ENCODE results near the gene HIKESHI. TPM values are rescaled to one million over a fixed set of nuclear protein-coding genes. Genes with fewer than 3 reads are reported as not detected.
A peak's percentile ranks its signal among the peaks of the same experiment; 100 is the strongest.
"Not testable (repeated sequence)": the region's sequence is repeated elsewhere in the genome, so short reads cannot be mapped to it uniquely, and the experiment has no call there.

Gene HIKESHI
- total and polyA plus RNA-seq, 2 of the 8 experiments (the other 6 are each of a cell fraction or from before 2014, with no cell fraction given): 65.4 to 90.2 TPM

DNA sequence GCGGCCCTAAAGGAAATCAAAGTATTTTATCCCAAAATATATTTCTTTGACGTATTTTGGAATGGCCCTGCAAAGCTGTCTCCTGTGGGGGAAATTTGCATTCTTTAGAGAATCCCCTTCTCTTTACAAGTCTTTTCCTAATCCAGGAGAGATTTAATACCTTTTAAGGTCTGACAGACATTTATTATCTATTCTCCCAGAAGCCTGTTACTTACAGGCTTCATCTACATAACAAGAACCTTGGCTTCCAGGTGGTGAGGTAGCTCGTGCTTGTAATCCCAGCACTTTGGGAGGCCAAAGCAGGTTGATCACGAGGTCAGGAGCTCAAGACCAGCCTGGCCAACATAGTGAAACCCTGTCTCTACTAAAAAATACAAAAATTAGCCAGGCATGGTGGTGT, 55.4 kb downstream of the HIKESHI start:
- H3K4me1 ChIP-seq (replicated peaks in 1 of 4; ENCODE audit: control insufficient read depth in 3 of 4, insufficient read depth in 4 of 4, low read length in 3 of 4); H3K79me2 ChIP-seq (ENCODE audit: control insufficient read depth in 1 of 2, insufficient read depth in 2 of 2, low read length in 2 of 2); H3K4ac ChIP-seq (replicated peaks; ENCODE audit: insufficient read length, low read depth, low read length); H3K9ac ChIP-seq (replicated peaks in 1 of 4; ENCODE audit: extremely low read depth in 1 of 4, low read depth in 3 of 4, low read length in 3 of 4); H3K56ac ChIP-seq (replicated peaks; ENCODE audit: insufficient read length, low read depth, low read length); H2AFZ ChIP-seq (ENCODE audit: low read length); H3K79me1 ChIP-seq (ENCODE audit: low read depth, low read length); H4K5ac ChIP-seq (ENCODE audit: insufficient read length, low read depth, low read length); DNase-seq (ENCODE audit: low read depth in 1 of 2, low spot score in 2 of 2); H3K9me3 ChIP-seq (ENCODE audit: insufficient read depth in 2 of 2, low read depth in 1 of 2, low read length in 1 of 2); H3K23ac ChIP-seq (ENCODE audit: insufficient read length); H2BK5ac ChIP-seq (ENCODE audit: low read depth, low read length); H3K4me2 ChIP-seq (ENCODE audit: insufficient read depth in 1 of 2, low read depth in 2 of 2, low read length in 2 of 2); POLR2A ChIA-PET (ENCODE audit: partially characterized antibody); H3K4me3 ChIP-seq (ENCODE audit: extremely low read depth in 1 of 4, insufficient read depth in 2 of 4, low read depth in 3 of 4, low read length in 4 of 4); H3K36me3 ChIP-seq (ENCODE audit: control insufficient read depth in 2 of 4, insufficient read depth in 4 of 4, low read length in 3 of 4); H3K27ac ChIP-seq (ENCODE audit: low read depth, low read length); H4K20me1 ChIP-seq (replicated peaks in 1 of 2; ENCODE audit: control insufficient read depth in 1 of 2, insufficient read depth in 2 of 2, low read length in 2 of 2); H2BK15ac ChIP-seq (ENCODE audit: low read length); FAIRE-seq; H3K14ac ChIP-seq (ENCODE audit: insufficient read length); H3K18ac ChIP-seq (ENCODE audit: extremely low read depth, low read length); H2AK5ac ChIP-seq (ENCODE audit: low read depth, low read length); H3K27me3 ChIP-seq (replicated peaks in 1 of 4; ENCODE audit: control insufficient read depth in 3 of 4, extremely low read depth in 1 of 4, insufficient read depth in 3 of 4, low read length in 3 of 4); H3K23me2 ChIP-seq (ENCODE audit: low read depth, low read length); H2BK120ac ChIP-seq (replicated peaks; ENCODE audit: low read depth, low read length); H2BK12ac ChIP-seq (ENCODE audit: low read depth, low read length); H4K91ac ChIP-seq (replicated peaks; ENCODE audit: insufficient read length, low read length); H4K8ac ChIP-seq (ENCODE audit: extremely low read depth, insufficient read depth, low read length); H2BK20ac ChIP-seq (ENCODE audit: low read length): not testable (repeated sequence)
- CTCF ChIA-PET (ENCODE audit: partially characterized antibody): interaction anchor here (0.6 to 1.4 kb wide), 7 partner anchors 10 to 1455 kb away, joined by 3 to 4 read pairs (median 3); no protein-coding TSS in a partner anchor
- WGBS, 2 experiments (ENCODE audit: extremely low coverage in 1 of 2, insufficient coverage in 1 of 2, insufficient read length in 1 of 2, insufficient replicate concordance in 2 of 2, low coverage in 1 of 2, low lambda C conversion rate in 2 of 2, missing lambda C conversion rate in 1 of 2): 49% methylated on average over 4 of the region's 4 CpGs; no CpG with 5 or more reads in 1 of the 2 experiments
- peak; percentile 69; the same call in 1 of the 2 replicates for TF ChIP-seq SRF (IDR thresholded peaks at IDR 0.05; ENCODE audit: low read depth, low read length)
- TF ChIP-seq, protein P1, sequence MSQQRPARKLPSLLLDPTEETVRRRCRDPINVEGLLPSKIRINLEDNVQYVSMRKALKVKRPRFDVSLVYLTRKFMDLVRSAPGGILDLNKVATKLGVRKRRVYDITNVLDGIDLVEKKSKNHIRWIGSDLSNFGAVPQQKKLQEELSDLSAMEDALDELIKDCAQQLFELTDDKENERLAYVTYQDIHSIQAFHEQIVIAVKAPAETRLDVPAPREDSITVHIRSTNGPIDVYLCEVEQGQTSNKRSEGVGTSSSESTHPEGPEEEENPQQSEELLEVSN (IDR thresholded peaks at IDR 0.05): peak; percentile 81
- TF ChIP-seq EP300 (IDR thresholded peaks at IDR 0.05; ENCODE audit: borderline replicate concordance in 1 of 2, low read depth in 2 of 2, low read length in 2 of 2): peak in 1 of 2 experiments; percentile 19; a peak in 1 of 3 replicates
- 0 out of 2 replicates have a peak, but pooled peaks have one; percentile 8 for TF ChIP-seq TCF12 (IDR thresholded peaks at IDR 0.05; ENCODE audit: low read depth, low read length)
- TF ChIP-seq, protein P2, sequence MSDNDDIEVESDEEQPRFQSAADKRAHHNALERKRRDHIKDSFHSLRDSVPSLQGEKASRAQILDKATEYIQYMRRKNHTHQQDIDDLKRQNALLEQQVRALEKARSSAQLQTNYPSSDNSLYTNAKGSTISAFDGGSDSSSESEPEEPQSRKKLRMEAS (IDR thresholded peaks at IDR 0.05): peak; percentile 83
